A549 treated with CORT108297 at 1 μM for 4 hours (cell line): ENCODE results near the gene TIRAP. TPM values are rescaled to one million over a fixed set of nuclear protein-coding genes. Genes with fewer than 3 reads are reported as not detected.

ENCODE experiments used
- total RNA-seq: library from RNA; stranded (reverse); fragments of 200-300 nt; extraction: Qiagen RNA extraction; gene quantifications from 5 replicates; pipeline ENCODE4 v1.2.3, GENCODE V29; 2022

The TIRAP gene, protein sequence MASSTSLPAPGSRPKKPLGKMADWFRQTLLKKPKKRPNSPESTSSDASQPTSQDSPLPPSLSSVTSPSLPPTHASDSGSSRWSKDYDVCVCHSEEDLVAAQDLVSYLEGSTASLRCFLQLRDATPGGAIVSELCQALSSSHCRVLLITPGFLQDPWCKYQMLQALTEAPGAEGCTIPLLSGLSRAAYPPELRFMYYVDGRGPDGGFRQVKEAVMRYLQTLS
- total RNA-seq = 5.2 to 7.8 TPM (median 6.6 TPM) in 5 replicates

DNA sequence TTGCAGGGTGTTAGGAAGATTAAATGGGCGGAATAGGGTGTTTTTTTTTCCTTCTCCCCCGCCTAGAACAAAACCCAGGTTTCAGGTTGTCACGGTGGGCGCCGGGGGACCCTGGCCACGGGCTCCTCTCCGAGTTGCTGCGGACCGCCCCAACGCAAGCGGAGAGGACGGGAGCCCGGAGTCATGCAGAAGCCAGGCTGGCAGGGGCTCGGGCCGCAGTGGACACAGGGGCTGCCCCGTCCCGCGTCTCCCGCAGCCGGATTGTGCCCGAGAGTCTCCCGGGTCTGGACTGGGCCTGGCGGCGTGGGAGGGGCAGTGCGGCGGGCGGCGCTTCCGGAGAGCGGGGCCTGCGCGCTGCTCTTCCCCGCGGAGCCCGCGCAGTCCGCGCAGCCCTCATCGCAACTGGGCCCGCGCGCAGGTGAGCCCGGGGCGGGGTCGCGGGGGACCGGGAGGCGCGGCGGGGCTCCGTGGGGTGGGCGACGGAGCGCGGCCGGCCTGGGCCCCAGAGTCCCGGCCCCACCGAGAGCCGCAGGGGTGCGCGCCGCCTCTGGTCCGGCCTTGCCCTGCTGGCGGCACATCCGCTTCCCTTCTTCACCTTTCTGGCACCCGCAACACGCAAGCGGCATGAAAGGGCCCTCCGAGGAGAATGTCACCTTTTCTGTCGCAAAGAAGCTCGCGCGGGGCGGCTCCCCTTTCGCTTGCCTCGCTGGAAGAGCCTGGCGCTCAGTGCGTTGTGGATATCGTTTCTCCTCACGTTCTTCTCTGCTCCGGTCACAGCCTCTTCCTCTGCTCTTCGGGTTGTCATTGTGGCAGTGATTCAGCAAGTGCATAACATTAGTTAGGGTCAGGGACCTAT lies at the start of gene TIRAP:
Gene TIRAP, plus strand, starts transcription at position 358 of the 856 bp plus-strand sequence. CDS start 7,802 bp downstream, outside the sequence.

DNA sequence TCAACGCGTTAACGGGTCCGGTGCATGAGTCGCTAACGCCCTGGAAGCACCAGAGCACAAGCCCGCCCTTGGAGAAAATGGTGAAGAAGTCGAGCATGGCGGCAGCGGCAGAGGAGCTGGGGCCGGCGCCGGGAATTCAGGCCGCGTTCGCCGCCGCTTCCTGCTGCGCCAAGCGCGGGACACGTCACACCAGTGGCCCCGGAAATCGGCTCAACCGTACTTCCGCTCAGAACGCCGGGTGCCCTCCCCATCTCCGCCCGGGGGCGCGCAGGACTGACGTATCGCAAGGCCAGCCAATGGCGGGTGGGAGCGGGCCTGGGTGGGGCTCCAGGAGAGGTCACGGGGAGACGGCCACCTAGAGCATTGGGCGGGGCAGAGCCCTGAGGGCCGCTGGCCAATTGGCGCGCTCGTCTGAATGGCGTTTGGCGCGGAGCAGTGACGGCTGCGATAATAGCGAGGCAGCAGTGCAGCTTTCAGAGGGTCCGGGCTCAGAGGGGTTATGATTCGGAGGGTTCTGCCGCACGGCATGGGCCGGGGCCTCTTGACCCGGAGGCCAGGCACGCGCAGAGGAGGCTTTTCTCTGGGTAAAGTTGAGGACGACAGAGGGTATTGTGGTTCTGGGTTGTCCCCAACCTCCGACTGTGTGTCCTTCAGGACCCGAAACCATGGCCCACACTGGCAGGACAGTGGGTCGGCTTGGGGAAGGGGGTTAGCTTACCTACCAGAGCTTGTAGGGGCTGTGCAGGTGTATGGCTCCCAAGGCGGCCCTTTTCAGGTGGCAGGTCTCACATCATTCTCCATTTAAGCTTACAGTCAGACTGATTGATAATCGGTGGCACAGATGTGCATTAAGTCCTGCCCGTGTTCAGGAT lies 13.9 kb upstream of the TIRAP start, which contains the start of the genes FOXRED1 and SRPRA:
Gene FOXRED1, plus strand, starts transcription at position 447 of the 872 bp plus-strand sequence. Its CDS starts 53 bp downstream, at position 500.
Gene SRPRA, minus strand, starts transcription at position 188 of the 872 bp plus-strand sequence. Its CDS starts 91 bp downstream, at position 97.

DNA sequence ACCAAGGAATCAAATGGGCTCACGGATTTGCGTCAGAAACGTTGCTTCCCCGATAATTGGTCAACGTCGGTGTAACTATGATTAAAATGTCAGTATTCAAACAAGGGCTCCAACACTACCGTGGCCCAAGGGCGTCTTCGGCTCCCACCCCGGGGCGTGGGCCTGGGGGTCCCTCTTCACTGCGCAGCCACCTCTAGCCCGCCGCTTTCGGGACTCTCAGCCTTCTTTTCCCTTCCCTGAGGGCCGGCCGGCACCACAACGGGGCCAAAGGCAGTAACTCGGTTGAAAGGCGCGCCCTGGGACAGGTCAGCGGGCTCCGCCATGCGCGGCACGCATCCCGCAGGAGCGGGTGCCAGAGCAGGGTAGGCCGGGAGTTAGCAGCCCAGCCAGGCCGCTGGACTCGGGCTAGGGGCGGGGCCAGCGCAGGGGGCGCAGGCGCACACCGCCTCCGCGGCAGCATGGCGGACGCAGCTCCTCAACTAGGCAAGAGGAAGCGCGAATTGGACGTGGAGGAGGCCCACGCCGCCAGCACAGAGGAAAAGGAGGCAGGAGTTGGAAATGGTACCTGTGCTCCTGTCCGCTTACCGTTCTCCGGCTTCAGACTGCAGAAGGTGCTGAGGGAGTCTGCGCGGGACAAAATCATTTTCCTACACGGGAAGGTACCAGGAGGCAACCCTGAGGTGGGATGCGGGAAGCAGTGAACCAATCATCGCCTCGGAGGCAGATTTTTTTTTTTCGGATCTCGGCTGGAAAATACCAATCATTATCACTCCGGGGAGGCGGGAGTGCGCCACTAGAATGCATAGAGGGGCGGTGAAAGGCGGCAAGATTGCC lies 20.9 kb downstream of the TIRAP start, which contains the start of gene DCPS:
Gene DCPS, plus strand, starts transcription at position 438 of the 834 bp plus-strand sequence. Its CDS starts 21 bp downstream, at position 459.

Other genes with a start within 250 kb of the TIRAP start
- gene CDON, start 220.2 kb upstream of the TIRAP start, total RNA-seq = 2.0 to 3.2 TPM (median 2.3 TPM) in 5 replicates
- 17.8 to 18.6 TPM (median 18.3 TPM) in 5 replicates for gene RPUSD4, start 71.4 kb upstream of the TIRAP start, total RNA-seq
- gene FAM118B, start 71.3 kb upstream of the TIRAP start, total RNA-seq = 14.8 to 17.4 TPM (median 15.3 TPM) in 5 replicates
- gene SRPRA, start 14.2 kb upstream of the TIRAP start, total RNA-seq = 59.8 to 65.7 TPM (median 61.4 TPM) in 5 replicates
- 19.4 to 26.1 TPM (median 24.0 TPM) in 5 replicates for gene FOXRED1, start 13.9 kb upstream of the TIRAP start, total RNA-seq
- 16.4 to 19.9 TPM (median 18.9 TPM) in 5 replicates for gene DCPS, start 21.0 kb downstream of the TIRAP start, total RNA-seq
- gene ST3GAL4, start 72.6 kb downstream of the TIRAP start, total RNA-seq = 24.8 to 28.0 TPM (median 25.4 TPM) in 5 replicates